Measurements from ENCODE around the gene REX1BD.

REX1BD gene

DNA sequence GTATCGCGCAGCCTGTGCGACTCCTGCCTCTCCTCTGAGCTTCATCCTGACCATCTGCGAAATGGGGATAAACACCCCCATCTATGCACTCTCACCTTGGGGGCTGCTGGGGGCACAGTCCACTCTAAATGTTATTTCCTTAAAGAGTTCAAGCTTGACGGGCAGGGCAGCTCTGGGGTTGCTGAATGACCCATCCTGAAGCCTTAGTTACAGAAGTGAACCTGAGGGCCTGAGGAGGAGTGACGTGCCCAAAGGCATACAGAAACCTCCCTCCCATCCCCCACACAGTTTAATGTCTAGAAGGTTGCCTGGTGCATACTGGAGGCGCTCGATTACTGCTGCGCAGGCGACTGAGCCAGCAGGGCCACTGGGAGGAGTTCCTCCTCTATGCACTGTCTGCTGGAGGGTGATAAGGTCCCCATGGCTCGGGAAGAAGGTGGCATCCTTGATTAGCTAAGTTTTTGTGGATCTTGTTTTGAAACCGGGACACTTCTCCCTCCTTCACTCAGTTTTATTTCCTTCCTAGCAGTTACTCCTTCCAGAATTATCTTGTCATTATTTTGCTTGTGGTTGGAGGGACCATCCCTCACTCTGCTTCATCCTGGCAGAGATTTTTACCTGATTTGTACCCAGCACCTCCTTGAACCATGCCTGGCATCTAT is 44.7 kb upstream of the REX1BD start:
- peak overlapping the region; percentile 54 to 92 (median 83) for H3K4me2 ChIP-seq
- H3K27me3 ChIP-seq, result no peaks in the 10 kb centered on the region
- H3K4me1 ChIP-seq, result peaks cover 21 to 33% (median 26%) of the 10 kb centered on the region in 10 experiments
- H3K9ac ChIP-seq, result peak overlapping the region; percentile 38 to 72 (median 64); a peak in 19 of 22 replicates
- peaks cover 27 to 31% (median 29%) of the 10 kb centered on the region in 11 experiments for H3K36me3 ChIP-seq
- H3K4me3 ChIP-seq, result peak overlapping the region; percentile 43 to 80 (median 62); a peak in 19 of 20 replicates
- H4K20me1 ChIP-seq, result peaks cover 0 to 14% (median 0%) of the 10 kb centered on the region in 11 experiments; a peak in 6 of 22 replicates
- no peak for TF ChIP-seq Cebpa-rat (IDR thresholded peaks at IDR 0.05)
- H3K27ac ChIP-seq, result peak overlapping the region in 10 of 11 experiments; percentile 30 to 84 (median 60); a peak in 17 of 22 replicates
- H3K9me3 ChIP-seq (replicated peaks in 1 of 11), result no peaks in the 10 kb centered on the region

DNA sequence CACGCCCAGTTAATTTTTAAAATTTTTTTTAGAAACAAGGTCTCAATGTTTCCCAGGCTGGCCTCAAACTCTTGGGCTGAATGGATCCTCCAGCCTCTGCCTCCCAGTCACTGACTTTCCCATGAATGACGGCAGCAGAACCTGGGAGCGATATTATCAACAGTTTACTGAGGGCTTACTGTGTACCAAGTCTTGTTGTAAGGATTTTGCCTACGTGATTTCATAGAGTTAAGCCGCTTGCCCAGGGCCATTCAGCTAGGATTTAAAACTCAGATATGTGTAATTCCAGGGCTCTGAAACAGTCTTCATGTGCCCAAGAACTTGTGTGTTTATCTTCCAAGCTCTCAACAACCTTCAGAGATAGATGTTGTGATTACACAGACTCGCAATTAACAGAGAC is 37.0 kb upstream of the REX1BD start:
- no peaks in the 10 kb centered on the region for H3K27me3 ChIP-seq
- no peak for TF ChIP-seq Cebpa-rat (IDR thresholded peaks at IDR 0.05)
- H3K27ac ChIP-seq, result 0 out of 22 replicates have a peak overlapping the region, but pooled peaks of 1 of the 11 experiments have one; percentile 12
- H3K4me3 ChIP-seq, result no peak overlapping the region
- peak overlapping the region in 2 of 11 experiments; percentile 14 to 16; a peak in 2 of 22 replicates for H3K9ac ChIP-seq
- H4K20me1 ChIP-seq, result no peaks in the 10 kb centered on the region
- no peaks in the 10 kb centered on the region for H3K9me3 ChIP-seq (replicated peaks in 1 of 11)
- H3K4me1 ChIP-seq, result peaks cover 0 to 18% (median 6%) of the 10 kb centered on the region in 10 experiments; a peak in 10 of 20 replicates
- H3K36me3 ChIP-seq, result no peaks in the 10 kb centered on the region
- peak overlapping the region in 4 of 11 experiments; percentile 8 to 38 (median 19); a peak in 3 of 22 replicates for H3K4me2 ChIP-seq

DNA sequence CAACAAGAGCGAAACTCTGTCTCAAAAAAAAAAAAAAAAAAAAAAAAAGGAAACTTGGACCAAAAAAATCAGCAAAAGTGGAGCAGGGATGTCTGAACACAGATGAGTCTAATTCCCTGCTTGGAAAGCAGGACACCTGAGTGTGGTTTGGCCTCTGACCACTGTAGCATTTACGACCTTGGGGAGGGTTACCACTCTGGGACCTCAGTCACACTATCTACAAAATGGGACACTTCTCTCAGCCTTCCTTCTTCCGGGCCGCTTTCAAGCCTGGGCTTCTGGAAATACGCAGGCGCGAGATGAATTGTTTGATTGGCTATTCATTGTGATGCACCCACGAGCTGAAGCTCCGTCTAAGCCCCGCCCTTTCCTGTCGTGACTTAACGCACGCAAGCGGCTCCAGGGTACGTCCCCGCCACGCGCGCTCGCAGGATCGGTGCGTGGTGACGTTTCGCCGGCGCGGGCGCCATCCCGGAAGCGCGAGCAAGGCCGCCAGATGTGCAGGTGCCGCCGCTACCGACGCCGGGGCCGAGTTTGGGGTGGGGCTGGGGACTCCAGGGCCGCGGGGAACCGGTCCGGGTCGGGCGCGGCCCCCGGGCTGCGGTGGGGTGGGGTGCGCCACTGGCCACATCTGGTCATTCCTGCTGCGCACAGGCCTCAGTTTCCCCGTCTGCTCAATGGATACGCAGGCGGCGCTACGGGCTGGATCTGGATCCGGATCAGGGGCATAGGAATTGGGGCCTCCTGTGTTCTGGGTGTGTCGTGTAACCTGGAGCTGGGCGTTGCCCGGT is 31.0 kb upstream of the REX1BD start, which contains the start of gene KXD1:
TSS of gene KXD1 (plus strand) at position 460 of the 791 bp plus-strand sequence. CDS start 4,187 bp downstream, outside the sequence.
- Histone ChIP-seq H3K9ac (peak within 1 kb of the TSS; percentile 78 to 94 (median 88)), H3K27me3 (no peaks in the 10 kb centered on the region), H3K4me3 (peak within 1 kb of the TSS; percentile 81 to 99 (median 95)), H3K9me3 (replicated peaks in 1 of 11) (no peaks in the 10 kb centered on the region), H3K4me1 (peaks cover 13 to 24% (median 16%) of the 10 kb centered on the region in 10 experiments; a peak in 19 of 20 replicates), H3K36me3 (peaks cover 13 to 27% (median 20%) of the 10 kb centered on the region in 11 experiments), H3K4me2 (peak within 1 kb of the TSS; percentile 88 to 99 (median 93)), H4K20me1 (peaks cover 0 to 18% (median 0%) of the 10 kb centered on the region in 11 experiments; a peak in 7 of 22 replicates), H3K27ac (peak within 1 kb of the TSS; percentile 76 to 87 (median 83))
- TF ChIP-seq Cebpa-rat (IDR thresholded peaks at IDR 0.05), result no peak

DNA sequence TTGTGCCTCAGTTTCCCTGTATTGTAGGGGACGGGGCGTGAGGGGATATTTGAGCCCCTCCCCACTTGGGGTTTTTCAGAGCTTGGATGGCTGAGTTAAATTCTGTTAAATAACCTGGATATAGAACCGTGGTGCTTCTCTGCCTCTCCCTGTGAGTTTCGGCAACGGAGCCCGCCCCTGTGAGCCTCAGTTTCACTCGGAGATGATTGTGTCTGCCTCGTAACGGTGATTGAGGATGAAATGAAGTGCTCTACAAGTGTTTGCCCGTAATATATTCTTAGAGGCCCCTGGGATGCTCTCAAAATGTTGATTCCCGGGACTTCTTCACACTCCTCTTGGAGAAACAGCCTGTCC is 30.4 kb upstream of the REX1BD start:
- no peaks in the 10 kb centered on the region for H3K9me3 ChIP-seq (replicated peaks in 1 of 11)
- H4K20me1 ChIP-seq, result peaks cover 0 to 18% (median 0%) of the 10 kb centered on the region in 11 experiments; a peak in 7 of 22 replicates
- H3K27me3 ChIP-seq, result no peaks in the 10 kb centered on the region
- TF ChIP-seq Cebpa-rat (IDR thresholded peaks at IDR 0.05), result no peak
- H3K4me3 ChIP-seq, result peak overlapping the region; percentile 81 to 99 (median 95)
- H3K4me1 ChIP-seq, result peaks cover 13 to 24% (median 16%) of the 10 kb centered on the region in 10 experiments; a peak in 19 of 20 replicates
- H3K36me3 ChIP-seq, result peaks cover 18 to 33% (median 26%) of the 10 kb centered on the region in 11 experiments
- H3K4me2 ChIP-seq, result peak overlapping the region; percentile 88 to 99 (median 93)
- H3K27ac ChIP-seq, result peak overlapping the region; percentile 76 to 87 (median 83)
- H3K9ac ChIP-seq, result peak overlapping the region; percentile 78 to 94 (median 88)

DNA sequence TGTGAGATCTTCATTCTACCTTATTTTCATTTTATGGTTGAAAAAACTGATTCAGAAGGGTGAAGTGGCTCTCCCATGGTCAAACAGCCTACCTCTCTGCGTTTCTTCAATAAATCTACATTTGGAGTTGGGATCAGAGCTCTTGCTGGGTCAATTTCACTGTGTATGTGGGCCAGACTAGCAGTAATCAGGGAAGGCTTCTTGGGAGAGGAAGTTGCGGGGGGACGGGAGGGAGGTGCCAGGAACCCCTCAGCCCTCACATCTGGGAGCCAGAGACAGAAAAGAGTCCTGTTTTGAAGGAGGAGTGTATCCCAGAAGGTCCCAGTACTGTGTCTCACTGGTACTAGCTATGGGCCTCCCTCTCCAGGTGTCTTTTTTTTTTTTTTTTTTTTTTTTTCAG is 30.0 kb upstream of the REX1BD start:
- no peaks in the 10 kb centered on the region for H3K9me3 ChIP-seq (replicated peaks in 1 of 11)
- peak overlapping the region; percentile 76 to 87 (median 83) for H3K27ac ChIP-seq
- peak overlapping the region; percentile 88 to 99 (median 93) for H3K4me2 ChIP-seq
- peaks cover 23 to 37% (median 30%) of the 10 kb centered on the region in 11 experiments for H3K36me3 ChIP-seq
- H3K9ac ChIP-seq, result peak overlapping the region; percentile 78 to 94 (median 88)
- peak overlapping the region; percentile 81 to 99 (median 95) for H3K4me3 ChIP-seq
- peaks cover 13 to 24% (median 16%) of the 10 kb centered on the region in 10 experiments; a peak in 19 of 20 replicates for H3K4me1 ChIP-seq
- no peaks in the 10 kb centered on the region for H3K27me3 ChIP-seq
- TF ChIP-seq Cebpa-rat (IDR thresholded peaks at IDR 0.05), result no peak
- H4K20me1 ChIP-seq, result peaks cover 0 to 18% (median 0%) of the 10 kb centered on the region in 11 experiments; a peak in 7 of 22 replicates

DNA sequence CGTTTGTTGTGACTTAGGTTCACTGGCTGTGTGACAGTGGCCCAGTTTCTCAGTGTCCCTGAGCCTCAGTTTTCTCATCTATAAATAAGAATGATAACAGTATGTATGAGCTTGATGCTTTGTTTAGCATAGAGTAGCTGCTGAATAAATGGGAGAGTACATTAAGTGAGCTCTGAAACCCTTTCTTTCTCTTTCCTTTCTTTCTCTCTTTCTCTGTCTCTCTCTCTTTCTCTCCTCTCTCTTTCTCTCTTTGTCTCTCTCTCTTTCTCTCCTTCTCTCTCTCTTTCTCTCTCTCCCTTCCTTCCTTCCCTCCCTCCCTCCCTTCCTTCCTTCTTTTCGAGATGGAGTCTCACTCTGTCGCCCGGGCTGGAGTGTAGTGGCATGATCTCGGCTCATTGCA is 28.9 kb upstream of the REX1BD start:
- H3K27ac ChIP-seq, result no peak overlapping the region
- TF ChIP-seq Cebpa-rat (IDR thresholded peaks at IDR 0.05), result no peak
- peaks cover 0 to 18% (median 0%) of the 10 kb centered on the region in 11 experiments; a peak in 9 of 22 replicates for H4K20me1 ChIP-seq
- H3K4me1 ChIP-seq, result peaks cover 13 to 24% (median 16%) of the 10 kb centered on the region in 10 experiments; a peak in 19 of 20 replicates
- H3K36me3 ChIP-seq, result peaks cover 33 to 48% (median 41%) of the 10 kb centered on the region in 11 experiments
- H3K9ac ChIP-seq, result peak overlapping the region in 9 of 11 experiments; percentile 3 to 94 (median 84); a peak in 11 of 22 replicates
- H3K9me3 ChIP-seq (replicated peaks in 1 of 11), result no peaks in the 10 kb centered on the region
- peak overlapping the region; percentile 88 to 99 (median 93); a peak in 21 of 22 replicates for H3K4me2 ChIP-seq
- peak overlapping the region in 5 of 10 experiments; percentile 7 to 99 (median 92); a peak in 1 of 20 replicates for H3K4me3 ChIP-seq
- H3K27me3 ChIP-seq, result no peaks in the 10 kb centered on the region

DNA sequence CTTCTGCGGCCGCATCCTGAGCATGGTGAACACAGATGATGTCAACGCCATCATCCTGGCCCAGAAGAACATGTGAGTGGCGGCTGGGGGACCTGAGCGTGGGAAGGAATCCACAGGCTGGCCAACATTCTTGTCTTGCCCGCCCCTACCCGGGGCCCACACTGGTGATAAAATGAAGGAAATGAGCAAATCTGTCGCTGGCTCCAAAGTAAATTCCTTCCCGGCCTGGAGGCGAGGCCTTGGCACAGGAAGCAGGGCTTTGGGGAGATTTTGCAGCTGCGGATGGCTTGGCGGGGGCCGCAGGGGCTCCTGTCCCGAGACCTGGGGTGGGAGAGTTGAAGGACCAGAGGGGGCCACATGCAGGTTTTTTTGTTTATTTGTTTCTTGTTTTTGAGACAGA is 26.5 kb upstream of the REX1BD start:
- peaks cover 57 to 72% (median 65%) of the 10 kb centered on the region in 11 experiments for H3K36me3 ChIP-seq
- no peak overlapping the region for H3K4me2 ChIP-seq
- H3K27me3 ChIP-seq, result no peaks in the 10 kb centered on the region
- peaks cover 0 to 18% (median 5%) of the 10 kb centered on the region in 11 experiments; a peak in 9 of 22 replicates for H4K20me1 ChIP-seq
- no peaks in the 10 kb centered on the region for H3K9me3 ChIP-seq (replicated peaks in 1 of 11)
- H3K9ac ChIP-seq, result no peak overlapping the region
- H3K4me3 ChIP-seq, result no peak overlapping the region
- peaks cover 13 to 20% (median 15%) of the 10 kb centered on the region in 10 experiments; a peak in 19 of 20 replicates for H3K4me1 ChIP-seq
- no peak for TF ChIP-seq Cebpa-rat (IDR thresholded peaks at IDR 0.05)
- H3K27ac ChIP-seq, result no peak overlapping the region

DNA sequence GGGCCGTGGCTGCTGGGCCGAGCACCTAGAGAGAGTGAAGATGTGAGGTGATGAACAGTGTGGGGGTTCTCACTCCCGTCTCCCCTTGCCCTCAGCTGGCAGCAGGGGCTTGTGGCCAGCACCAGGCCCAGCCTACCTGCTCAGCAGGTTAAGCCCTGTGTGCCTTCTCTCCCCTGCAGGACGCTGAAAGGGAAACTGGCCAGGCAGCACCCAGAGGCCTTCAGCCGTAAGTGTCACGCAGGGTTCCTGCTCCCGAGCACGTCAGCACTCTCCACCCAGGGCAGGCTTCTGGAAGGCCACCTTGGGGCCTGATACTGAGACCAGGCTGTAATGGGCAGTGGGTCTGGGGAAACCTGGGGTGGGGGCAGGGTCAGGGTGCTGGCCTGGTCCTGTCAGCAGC is 21.6 kb upstream of the REX1BD start:
- no peak overlapping the region for H3K4me2 ChIP-seq
- no peak overlapping the region for H3K27ac ChIP-seq
- H3K36me3 ChIP-seq, result peaks cover 77 to 86% (median 82%) of the 10 kb centered on the region in 11 experiments
- TF ChIP-seq Cebpa-rat (IDR thresholded peaks at IDR 0.05), result no peak
- H3K9ac ChIP-seq, result 0 out of 22 replicates have a peak overlapping the region, but pooled peaks of 1 of the 11 experiments have one; percentile 2
- no peak overlapping the region for H3K4me3 ChIP-seq
- H3K4me1 ChIP-seq, result peaks cover 0 to 9% (median 6%) of the 10 kb centered on the region in 10 experiments; a peak in 14 of 20 replicates
- H3K27me3 ChIP-seq, result no peaks in the 10 kb centered on the region
- peaks cover 0 to 11% (median 2%) of the 10 kb centered on the region in 11 experiments; a peak in 12 of 22 replicates for H4K20me1 ChIP-seq
- H3K9me3 ChIP-seq (replicated peaks in 1 of 11), result no peaks in the 10 kb centered on the region

All from BLaER1 treated with 17β-estradiol and CSF1 and Interleukin-3, amounts not matched to agents 10 nM and 100 nM (cell line).